Adrenal gland (tissue), 12 donors: ENCODE results near the gene ADAT3. TPM values are rescaled to one million over a fixed set of nuclear protein-coding genes. Genes with fewer than 3 reads are reported as not detected.

Experiments
- DNase-seq, 7 donors: peaks; one replicate each; pipeline ENCODE4 v3.0.0-alpha.2; 2019 to 2020
- H3K27ac ChIP-seq, 5 donors: fragments of 200-600 bp; sonication (generic) in 4 of 5; 1 replicate in 3 of 5; 2 replicates in 2 of 5; pipeline versions ENCODE4 v1.5.1 to v1.8.0; 2016 to 2020; ENCODE audit warnings: mild to moderate bottlenecking in 1 of 5
- H3K27me3 ChIP-seq: fragments of 200-600 bp; 2 replicates; pipeline ENCODE4 v1.8.0; 2021
- H3K36me3 ChIP-seq, 2 donors: fragments of 200-600 bp; replicated peaks in 1 of 2; 1 replicate in 1 of 2; 2 replicates in 1 of 2; pipeline versions ENCODE4 v1.5.1 to v1.8.0; 2018 to 2022
- H3K4me1 ChIP-seq, 2 donors: fragments of 200-600 bp; replicated peaks in 1 of 2; 1 replicate in 1 of 2; 2 replicates in 1 of 2; pipeline versions ENCODE4 v1.5.1 to v1.8.0; 2018 to 2021
- H3K4me3 ChIP-seq, 4 donors: fragments of 200-600 bp; sonication (generic) in 3 of 4; one replicate each; pipeline ENCODE4 v1.5.1; 2016 to 2018
- H3K9me3 ChIP-seq, 3 donors: fragments of 200-600 bp; sonication (generic) in 1 of 3; replicated peaks in 1 of 3; 1 replicate in 2 of 3; 2 replicates in 1 of 3; pipeline versions ENCODE4 v1.5.1 to v1.8.0; 2016 to 2021
- CTCF ChIP-seq, 6 experiments: fragments of 450-650 bp in 4 of 6; fragments of 200-600 bp in 2 of 6; sonication (generic) in 1 of 6; IDR thresholded peaks; 1 replicate in 5 of 6; 2 replicates in 1 of 6; pipeline versions ENCODE4 v1.5.1 to v1.8.0; 2016 to 2021; ENCODE audit warnings: antibody characterized with exemption in 6 of 6, mild to moderate bottlenecking in 2 of 6, moderate library complexity in 1 of 6
- POLR2A ChIP-seq, 2 donors: fragments of 450-650 bp; IDR thresholded peaks; one replicate each; pipeline ENCODE4 v1.6.1; 2017; ENCODE audit warnings: antibody characterized with exemption in 2 of 2, mild to moderate bottlenecking in 2 of 2, moderate library complexity in 1 of 2
- WGBS, 4 donors: extraction: QIAGEN DNeasy Blood & Tissue Kit in 2 of 4; methylation state at CpG; one replicate each; pipeline versions ENCODE4 v1.1.5 to v1.1.7; 2013 to 2017; 5-methylcytosine and 5-hydroxymethylcytosine counted together
- intact Hi-C, 2 donors: fragments of 100-400 bp; cut with DNase I; formaldehyde crosslinking; loops; one replicate each; pipeline versions ENCODE4 v1.14.1 to v1.15.0; 2022 to 2023
- polyA plus RNA-seq, 3 donors: library from polyadenylated mRNA; stranded (reverse); fragments of 200-250 nt in 2 of 3; fragments of 350-450 nt in 1 of 3; fragmentation: Illumina TruSeq in 1 of 3; extraction: RNeasy Lipid Tissue Mini Kit (QIAGEN cat#74804) in 1 of 3; gene quantifications; one replicate each; pipeline ENCODE4 v1.2.3, GENCODE V29; 2013 to 2014
- total RNA-seq, 9 donors: library from RNA; depleted of rRNA in 4 of 9; stranded (reverse); fragments of >200 nt in 4 of 9; fragments of 120-200 nt in 1 of 9; fragmentation: NEBNext Ultra II Directional in 1 of 9; extraction: Animal tissue kit (Norgen Biotek cat#: 25700) in 1 of 9; gene quantifications; one replicate each; pipeline versions ENCODE4 v1.1.0 to v1.2.4, GENCODE V29; 2013 to 2023
- donor health status: healthy with polysubstance abuse.
- donor health status: Bipolar disorder and iron deficiency.
- donor health status: DM: yes; HTN: yes; CAD: no.
- donor health status: DM: no; HTN: no; CAD: no.
- donor health status: DM: no; HTN: no; CAD: no.
- donor health status: DM: yes; HTN: yes; CAD: no.

Gene ADAT3
- total and polyA plus RNA-seq, 12 donors, result 1.7 to 29.6 (median 8.3) TPM; not detected in 1

- H3K27ac ChIP-seq, result no peak overlapping the region
- H3K4me1 ChIP-seq, result peaks cover 3 to 11% of the 10 kb centered on the region in 2 donors
- no peak for DNase-seq
- no peaks in the 10 kb centered on the region for H3K9me3 ChIP-seq
- 86 to 93% (median 90%) methylated on average over 10 to 16 of the region's 16 CpGs for WGBS, 4 donors
- H3K27me3 ChIP-seq, result no peaks in the 10 kb centered on the region
- intact Hi-C loops, result loop anchor here (10.0 kb wide), 2 partner anchors 61 to 149 kb away; partner anchors contain the start of gene KLF16 (in 1 of the 2)
- H3K36me3 ChIP-seq, result peaks cover 0 to 17% of the 10 kb centered on the region in 2 donors
- no peak overlapping the region for H3K4me3 ChIP-seq
- TF ChIP-seq POLR2A (IDR thresholded peaks at IDR 0.05), result no peak
- TF ChIP-seq CTCF (IDR thresholded peaks at IDR 0.05), result no peak
Measured at GRCh38 chr19:1925544-1925943, 20.3 kb downstream of the ADAT3 start.

GRCh38 chr19:1929021-1929742 lies 24.0 kb downstream of the ADAT3 start:
- TF ChIP-seq CTCF (IDR thresholded peaks at IDR 0.05) (peak; percentile 79 to 89 (median 88)), POLR2A (IDR thresholded peaks at IDR 0.05) (no peak)
- peaks cover 0 to 6% of the 10 kb centered on the region in 2 donors for H3K36me3 ChIP-seq
- H3K27ac ChIP-seq, result peak overlapping the region in 1 of 5 donors; percentile 44
- DNase-seq, result peak; percentile 70 to 88 (median 83)
- H3K4me3 ChIP-seq, result peak overlapping the region in 1 of 4 donors; percentile 30
- H3K9me3 ChIP-seq, result no peaks in the 10 kb centered on the region
- no peaks in the 10 kb centered on the region for H3K27me3 ChIP-seq
- 10 to 26% (median 16%) methylated on average over 13 to 42 of the region's 42 CpGs for WGBS, 4 donors
- peaks cover 3 to 11% of the 10 kb centered on the region in 2 donors for H3K4me1 ChIP-seq
- intact Hi-C loops, result loop anchor here (10.0 kb wide), 2 partner anchors 64 to 146 kb away; partner anchors contain the start of gene KLF16 (in 1 of the 2)

GRCh38 chr19:1931445-1931844 lies 26.2 kb downstream of the ADAT3 start:
- Histone ChIP-seq H3K9me3 (no peaks in the 10 kb centered on the region), H3K36me3 (no peaks in the 10 kb centered on the region), H3K4me1 (peaks cover 7 to 24% of the 10 kb centered on the region in 2 donors), H3K27me3 (no peaks in the 10 kb centered on the region), H3K27ac (no peak overlapping the region), H3K4me3 (no peak overlapping the region)
- 67 to 92% (median 90%) methylated on average over 1 of the region's 1 CpG for WGBS, 4 donors
- DNase-seq, result no peak
- no peak for TF ChIP-seq CTCF (IDR thresholded peaks at IDR 0.05)
- TF ChIP-seq POLR2A (IDR thresholded peaks at IDR 0.05), result no peak
- intact Hi-C loops, result no loop called here

GRCh38 chr19:1932395-1932794 lies 27.2 kb downstream of the ADAT3 start:
- WGBS, 4 donors, result 81 to 91% (median 86%) methylated on average over 8 of the region's 8 CpGs
- H3K9me3 ChIP-seq, result no peaks in the 10 kb centered on the region
- intact Hi-C loops, result no loop called here
- TF ChIP-seq POLR2A (IDR thresholded peaks at IDR 0.05) (no peak), CTCF (IDR thresholded peaks at IDR 0.05) (no peak)
- peaks cover 10 to 27% of the 10 kb centered on the region in 2 donors for H3K4me1 ChIP-seq
- no peak overlapping the region for H3K27ac ChIP-seq
- DNase-seq, result no peak
- H3K27me3 ChIP-seq, result no peaks in the 10 kb centered on the region
- H3K4me3 ChIP-seq, result no peak overlapping the region
- H3K36me3 ChIP-seq, result no peaks in the 10 kb centered on the region
